ENCODE measurements around the gene NLGN1. TPM values are rescaled to one million over a fixed set of nuclear protein-coding genes. Genes with fewer than 3 reads are reported as not detected.

The NLGN1 gene
- total RNA-seq, 4 donors from 2014 or later = 21.6 to 50.7 (median 30.4) TPM

DNA sequence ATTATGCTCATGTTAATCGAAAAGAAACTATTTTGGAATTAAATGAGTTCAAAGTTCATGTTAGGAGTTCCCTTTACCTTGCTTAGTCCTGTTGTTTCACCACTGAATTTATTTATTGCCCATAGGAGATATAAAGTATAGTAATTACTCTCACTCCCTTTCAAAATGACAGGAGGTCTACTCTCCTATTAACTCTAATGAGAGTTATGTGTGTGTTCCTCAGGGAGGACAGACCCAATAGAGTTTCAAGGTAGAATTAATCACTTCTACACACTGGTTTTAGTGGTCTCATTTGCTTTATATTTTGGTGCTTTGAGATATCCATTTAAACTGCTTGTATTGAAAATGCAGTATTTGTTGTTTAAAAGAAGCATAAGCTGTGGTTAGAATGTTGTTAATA is 398.9 kb downstream of the NLGN1 start:
- peaks cover 0 to 5% (median 0%) of the 10 kb centered on the region in 4 donors for H3K4me1 ChIP-seq
- DNase-seq (ENCODE audit: low spot score in 2 of 2) = no peak
- H3K9me3 ChIP-seq = no peaks in the 10 kb centered on the region
- no peak overlapping the region for H3K27ac ChIP-seq
- WGBS, 2 donors = 80 to 84% methylated on average over 1 of the region's 1 CpG
- H3K36me3 ChIP-seq = no peaks in the 10 kb centered on the region
- no peaks in the 10 kb centered on the region for H3K27me3 ChIP-seq
- no peak overlapping the region for H3K4me3 ChIP-seq
- TF ChIP-seq EP300 (IDR thresholded peaks at IDR 0.05) = no peak
- no peak for TF ChIP-seq POLR2A (IDR thresholded peaks at IDR 0.05)
- TF ChIP-seq, protein P1, sequence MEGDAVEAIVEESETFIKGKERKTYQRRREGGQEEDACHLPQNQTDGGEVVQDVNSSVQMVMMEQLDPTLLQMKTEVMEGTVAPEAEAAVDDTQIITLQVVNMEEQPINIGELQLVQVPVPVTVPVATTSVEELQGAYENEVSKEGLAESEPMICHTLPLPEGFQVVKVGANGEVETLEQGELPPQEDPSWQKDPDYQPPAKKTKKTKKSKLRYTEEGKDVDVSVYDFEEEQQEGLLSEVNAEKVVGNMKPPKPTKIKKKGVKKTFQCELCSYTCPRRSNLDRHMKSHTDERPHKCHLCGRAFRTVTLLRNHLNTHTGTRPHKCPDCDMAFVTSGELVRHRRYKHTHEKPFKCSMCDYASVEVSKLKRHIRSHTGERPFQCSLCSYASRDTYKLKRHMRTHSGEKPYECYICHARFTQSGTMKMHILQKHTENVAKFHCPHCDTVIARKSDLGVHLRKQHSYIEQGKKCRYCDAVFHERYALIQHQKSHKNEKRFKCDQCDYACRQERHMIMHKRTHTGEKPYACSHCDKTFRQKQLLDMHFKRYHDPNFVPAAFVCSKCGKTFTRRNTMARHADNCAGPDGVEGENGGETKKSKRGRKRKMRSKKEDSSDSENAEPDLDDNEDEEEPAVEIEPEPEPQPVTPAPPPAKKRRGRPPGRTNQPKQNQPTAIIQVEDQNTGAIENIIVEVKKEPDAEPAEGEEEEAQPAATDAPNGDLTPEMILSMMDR (IDR thresholded peaks at IDR 0.05) = no peak

DNA sequence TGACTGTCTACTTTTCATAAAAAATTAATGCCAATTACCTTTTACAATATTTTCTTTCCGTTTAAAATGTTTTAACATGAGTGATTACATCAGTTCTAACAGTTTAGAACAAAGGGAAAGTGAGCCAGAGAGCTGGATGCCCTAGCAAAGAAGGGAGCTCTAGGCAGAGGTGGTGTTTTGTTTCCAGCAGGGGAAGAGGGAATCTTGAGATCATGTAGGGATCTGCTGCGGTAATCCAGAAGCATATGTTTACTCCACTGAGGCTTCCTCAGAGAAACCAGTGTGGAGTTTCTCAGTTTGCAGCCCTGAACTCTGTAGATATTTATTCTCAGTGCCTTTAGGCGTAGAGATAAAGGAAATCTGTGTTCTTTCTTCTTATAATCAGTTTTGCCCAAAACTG is 399.3 kb downstream of the NLGN1 start:
- H3K36me3 ChIP-seq = no peaks in the 10 kb centered on the region
- H3K4me3 ChIP-seq = no peak overlapping the region
- H3K4me1 ChIP-seq = peaks cover 0 to 5% (median 0%) of the 10 kb centered on the region in 4 donors
- WGBS, 2 donors = 71 to 74% methylated on average over 3 of the region's 3 CpGs
- TF ChIP-seq, protein P1 (IDR thresholded peaks at IDR 0.05) = no peak
- TF ChIP-seq POLR2A (IDR thresholded peaks at IDR 0.05) (no peak), EP300 (IDR thresholded peaks at IDR 0.05) (no peak)
- H3K9me3 ChIP-seq = no peaks in the 10 kb centered on the region
- no peak overlapping the region for H3K27ac ChIP-seq
- no peaks in the 10 kb centered on the region for H3K27me3 ChIP-seq
- DNase-seq (ENCODE audit: low spot score in 2 of 2) = no peak

DNA sequence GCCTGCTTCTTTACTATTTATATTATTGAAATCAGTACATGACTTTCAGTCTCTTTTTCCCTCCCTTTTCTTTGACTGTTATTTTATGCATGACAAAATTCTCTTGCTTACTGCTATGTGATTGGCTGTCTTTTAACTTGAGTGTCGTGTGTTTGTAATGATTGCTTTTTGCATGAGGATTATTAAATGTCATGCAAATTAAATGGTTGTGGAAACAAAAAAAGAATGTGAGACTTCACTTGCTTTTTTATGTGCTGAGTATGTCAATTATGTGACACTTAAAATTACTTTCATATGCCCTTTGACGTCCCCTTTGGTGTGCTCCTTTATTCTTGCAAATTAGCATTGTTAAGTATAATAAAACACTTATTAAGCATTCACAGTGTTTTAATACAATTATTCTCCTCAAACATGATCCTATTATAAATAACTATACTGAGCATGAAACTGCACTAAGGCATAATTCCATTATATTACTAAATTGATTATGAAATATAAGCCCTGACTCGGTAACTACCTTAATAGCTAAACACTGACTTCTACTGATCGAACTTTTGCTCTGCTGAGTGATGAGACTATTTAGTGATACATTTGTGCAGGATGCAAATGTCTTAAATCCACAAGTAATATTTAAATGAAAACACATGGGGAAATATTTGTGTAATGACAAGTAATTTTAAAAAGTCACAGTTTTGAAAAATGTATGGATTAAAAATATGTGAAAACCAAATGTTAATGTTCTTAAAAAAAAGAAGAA is 401.7 kb downstream of the NLGN1 start:
- H3K4me1 ChIP-seq = peaks cover 0 to 5% (median 0%) of the 10 kb centered on the region in 4 donors
- TF ChIP-seq EP300 (IDR thresholded peaks at IDR 0.05) = no peak
- TF ChIP-seq POLR2A (IDR thresholded peaks at IDR 0.05) = no peak
- TF ChIP-seq, protein P1 (IDR thresholded peaks at IDR 0.05) = no peak
- WGBS, 2 donors = 48 to 58% methylated on average over 4 of the region's 4 CpGs
- no peaks in the 10 kb centered on the region for H3K36me3 ChIP-seq
- no peak overlapping the region for H3K27ac ChIP-seq
- H3K27me3 ChIP-seq = no peaks in the 10 kb centered on the region
- no peaks in the 10 kb centered on the region for H3K9me3 ChIP-seq
- DNase-seq (ENCODE audit: low spot score in 2 of 2) = no peak
- H3K4me3 ChIP-seq = no peak overlapping the region

DNA sequence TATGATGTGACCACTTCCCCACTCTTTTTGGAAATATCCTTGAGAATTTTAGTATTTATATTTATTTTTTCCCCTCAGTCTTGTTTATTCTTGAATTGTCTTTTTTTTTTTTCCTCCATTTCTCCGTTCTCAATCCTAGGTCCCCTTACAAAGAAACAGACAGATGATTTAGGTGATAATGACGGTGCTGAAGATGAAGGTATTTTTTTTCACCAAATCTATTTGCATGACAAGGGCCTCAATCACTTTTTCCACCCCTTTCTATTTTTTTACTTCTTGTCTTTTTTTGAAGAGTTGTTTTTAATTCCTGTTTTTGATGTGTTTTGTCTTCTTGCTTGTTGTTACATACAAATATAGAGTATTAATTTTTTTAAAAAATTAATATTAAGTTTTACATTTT is 402.6 kb downstream of the NLGN1 start:
- DNase-seq (ENCODE audit: low spot score in 2 of 2) = no peak

GRCh38 chr3:173814809-173815208 is 417.3 kb downstream of the NLGN1 start:
- Histone ChIP-seq H3K4me3 (no peak overlapping the region), H3K9me3 (no peaks in the 10 kb centered on the region), H3K27ac (no peak overlapping the region), H3K36me3 (no peaks in the 10 kb centered on the region), H3K27me3 (no peaks in the 10 kb centered on the region), H3K4me1 (no peaks in the 10 kb centered on the region)
- WGBS, 2 donors = 87 to 94% methylated on average over 3 of the region's 3 CpGs
- TF ChIP-seq EP300 (IDR thresholded peaks at IDR 0.05) = no peak
- no peak for TF ChIP-seq POLR2A (IDR thresholded peaks at IDR 0.05)
- TF ChIP-seq, protein P1 (IDR thresholded peaks at IDR 0.05) = no peak
- DNase-seq (ENCODE audit: low spot score in 2 of 2) = no peak

More for the DNA sequence above, 402.6 kb downstream of the NLGN1 start:
- no peaks in the 10 kb centered on the region for H3K27me3 ChIP-seq
- 89 to 99% methylated on average over 2 of the region's 2 CpGs for WGBS, 2 donors
- no peaks in the 10 kb centered on the region for H3K9me3 ChIP-seq
- TF ChIP-seq EP300 (IDR thresholded peaks at IDR 0.05) = no peak
- TF ChIP-seq POLR2A (IDR thresholded peaks at IDR 0.05) = no peak
- TF ChIP-seq, protein P1 (IDR thresholded peaks at IDR 0.05) = no peak
- H3K4me3 ChIP-seq = no peak overlapping the region
- no peaks in the 10 kb centered on the region for H3K36me3 ChIP-seq
- peaks cover 0 to 5% (median 0%) of the 10 kb centered on the region in 4 donors for H3K4me1 ChIP-seq
- no peak overlapping the region for H3K27ac ChIP-seq
